ENCODE results near the gene POU6F2. TPM values are rescaled to one million over a fixed set of nuclear protein-coding genes. Genes with fewer than 3 reads are reported as not detected.

POU6F2 gene
- total RNA-seq, 1 donor: under 0.01 TPM

GRCh38 chr7:39459636-39460035 is 481.9 kb downstream of the POU6F2 start:
- H3K4me3 ChIP-seq (ENCODE audit: low read depth, low read length): no peak overlapping the region
- DNase-seq (ENCODE audit: low read depth): no peak
- no peak for TF ChIP-seq CTCF (IDR thresholded peaks at IDR 0.05; ENCODE audit: insufficient read depth, low read depth, low read length)

- H3K4me3 ChIP-seq (ENCODE audit: low read depth, low read length): no peak overlapping the region
- no peak for DNase-seq (ENCODE audit: low read depth)
- TF ChIP-seq CTCF (IDR thresholded peaks at IDR 0.05; ENCODE audit: insufficient read depth, low read depth, low read length): no peak
Measured at GRCh38 chr7:39460486-39460885, 482.8 kb downstream of the POU6F2 start.

- TF ChIP-seq CTCF (IDR thresholded peaks at IDR 0.05; ENCODE audit: insufficient read depth, low read depth, low read length): no peak
- DNase-seq (ENCODE audit: low read depth): peak; percentile 31
- H3K4me3 ChIP-seq (ENCODE audit: low read depth, low read length): no peak overlapping the region
Measured at GRCh38 chr7:39461263-39461820, 483.6 kb downstream of the POU6F2 start.

- no peak for TF ChIP-seq CTCF (IDR thresholded peaks at IDR 0.05; ENCODE audit: insufficient read depth, low read depth, low read length)
- DNase-seq (ENCODE audit: low read depth): no peak
Measured at GRCh38 chr7:39463252-39463651, 485.5 kb downstream of the POU6F2 start.

GRCh38 chr7:39464350-39465054 is 486.8 kb downstream of the POU6F2 start:
- no peak overlapping the region for H3K4me3 ChIP-seq (ENCODE audit: low read depth, low read length)
- no peak for DNase-seq (ENCODE audit: low read depth)
- no peak for TF ChIP-seq CTCF (IDR thresholded peaks at IDR 0.05; ENCODE audit: insufficient read depth, low read depth, low read length)

More at GRCh38 chr7:39463252-39463651, 485.5 kb downstream of the POU6F2 start:
- H3K4me3 ChIP-seq (ENCODE audit: low read depth, low read length): no peak overlapping the region

GRCh38 chr7:39465055-39465929 is 487.6 kb downstream of the POU6F2 start:
- peak; percentile 62 for DNase-seq (ENCODE audit: low read depth)
- no peak overlapping the region for H3K4me3 ChIP-seq (ENCODE audit: low read depth, low read length)
- TF ChIP-seq CTCF (IDR thresholded peaks at IDR 0.05; ENCODE audit: insufficient read depth, low read depth, low read length): peak; percentile 77

Data from fibroblast of villous mesenchyme (primary cell).